Kidney capillary endothelial cell (primary cell): ENCODE results near the gene CCL5.
"Not testable (repeated sequence)": the region's sequence is repeated elsewhere in the genome, so short reads cannot be mapped to it uniquely, and the experiment has no call there.

ENCODE experiments used
- DNase-seq: peaks from one replicate; pipeline ENCODE4 v3.0.0-alpha.2; 2018; ENCODE audit warnings: low spot score

Gene CCL5

DNA sequence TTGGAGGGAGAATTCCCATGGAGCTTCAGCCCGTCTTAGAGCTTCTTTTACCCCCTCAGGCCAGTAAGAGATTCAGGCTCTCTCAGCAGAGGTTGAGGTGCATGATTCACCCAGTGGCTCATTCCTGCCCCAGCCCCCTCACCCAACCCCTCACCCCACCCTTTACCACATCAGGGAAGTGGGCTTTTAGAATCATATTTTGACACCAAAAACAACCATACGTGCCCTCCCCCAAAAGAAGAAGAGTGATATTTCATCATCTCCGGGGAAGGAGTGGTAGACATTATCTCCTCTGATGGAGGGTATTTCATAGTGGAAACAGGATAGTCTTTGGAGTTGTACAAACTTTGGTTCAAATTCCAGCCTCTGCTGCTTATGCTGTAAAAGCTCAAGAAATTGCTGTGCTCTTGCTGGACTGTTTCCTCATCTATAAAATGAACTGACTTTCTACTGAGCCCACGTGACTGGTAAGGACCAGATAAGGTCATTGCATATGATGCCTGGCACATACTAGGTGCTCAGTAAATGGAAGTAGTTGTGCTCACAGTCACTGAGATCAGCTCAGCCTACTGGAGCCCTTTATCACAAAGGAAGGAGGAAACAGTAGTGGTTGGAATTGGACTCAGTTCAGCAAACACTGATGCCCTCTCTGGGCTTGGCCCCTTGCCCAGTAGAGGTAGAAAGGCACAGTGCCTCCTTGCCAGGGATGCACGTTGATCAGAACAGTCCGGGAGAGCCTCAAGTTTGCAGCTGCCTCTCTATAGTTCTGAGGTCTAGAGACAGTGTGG, 18.3 kb upstream of the CCL5 start:
- no peak for DNase-seq

DNA sequence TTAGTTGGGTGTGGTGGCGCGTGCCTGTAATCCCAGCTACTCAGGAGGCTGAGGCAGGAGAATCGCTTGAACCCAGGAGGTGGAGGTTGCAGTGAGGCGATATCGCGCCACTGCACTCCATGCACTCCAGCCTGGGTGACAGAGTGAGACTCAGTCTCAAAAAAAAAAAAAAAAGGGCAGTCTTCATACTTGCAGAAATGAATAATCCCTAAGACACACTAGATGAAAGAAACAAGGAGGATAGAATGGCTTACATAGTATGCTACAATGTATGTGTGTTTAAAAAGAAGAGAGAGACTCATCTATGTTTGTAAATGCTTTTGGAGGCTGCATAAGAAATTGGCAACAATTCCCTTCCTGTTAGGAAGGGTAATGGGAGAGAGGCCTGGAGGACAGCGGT, 17.6 kb upstream of the CCL5 start:
- DNase-seq = not testable (repeated sequence)

DNA sequence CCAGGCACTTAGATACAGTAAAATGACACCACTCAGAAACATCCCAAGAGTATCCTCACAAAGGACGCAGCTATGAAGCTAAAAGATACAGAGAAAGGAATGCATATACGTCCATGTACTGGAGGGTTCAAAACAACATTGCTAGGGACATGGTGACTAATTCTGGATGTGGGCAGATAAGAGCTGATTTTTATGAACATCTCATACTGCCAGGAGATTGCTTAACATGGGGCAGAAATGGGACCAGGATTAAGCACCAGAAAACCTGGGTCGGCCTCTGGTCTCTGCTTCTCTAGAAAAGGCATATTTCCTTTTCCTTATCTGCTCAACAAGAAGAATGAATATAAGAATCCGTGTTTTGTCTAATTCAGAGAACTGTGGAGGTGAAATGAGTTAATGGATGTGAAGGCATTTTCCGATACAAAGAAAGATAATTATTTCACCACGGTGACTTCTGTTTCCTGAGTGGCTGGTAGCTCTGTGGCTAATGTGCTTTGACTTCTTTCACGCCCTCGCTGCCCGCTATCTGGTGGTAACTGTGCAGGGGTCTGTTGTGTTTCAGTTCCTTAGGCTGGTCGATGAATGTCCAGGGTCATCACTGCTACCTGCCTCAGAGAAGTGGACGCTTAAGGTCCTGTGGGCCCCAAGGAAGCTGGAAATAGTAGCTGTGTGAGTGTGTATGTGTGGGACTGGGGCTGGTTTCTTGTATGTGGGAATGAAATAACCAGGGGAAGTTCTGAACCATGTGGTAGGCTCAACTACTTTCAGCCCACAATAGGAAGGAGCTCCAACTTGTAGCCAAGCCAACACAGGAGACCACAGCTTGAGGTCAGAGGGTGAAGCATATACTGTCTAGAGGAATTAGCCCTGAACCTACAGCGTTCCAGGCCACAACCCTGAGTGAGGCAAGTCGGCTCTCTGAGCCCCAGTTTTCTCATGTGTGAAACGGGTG, 15.8 kb upstream of the CCL5 start:
- no peak for DNase-seq

DNA sequence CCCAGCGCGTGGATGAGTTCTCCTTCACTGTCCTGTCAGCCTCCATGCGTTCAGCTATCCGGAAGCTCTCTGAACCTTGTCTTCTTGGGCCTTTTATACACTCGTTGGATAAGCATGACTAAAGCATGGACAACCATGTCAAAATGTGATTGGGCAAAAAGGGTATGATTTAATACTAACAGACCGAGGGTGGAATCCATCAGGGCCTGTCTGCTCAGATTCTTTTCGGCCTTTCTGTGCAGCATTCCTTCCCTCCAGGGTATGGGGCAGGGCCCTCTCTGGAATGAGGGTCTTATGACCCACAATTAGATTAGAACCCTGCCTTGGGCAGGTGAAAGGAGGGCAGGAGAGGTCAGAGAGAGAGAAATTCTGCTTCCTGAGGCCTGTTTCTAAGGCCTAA, 14.0 kb upstream of the CCL5 start:
- no peak for DNase-seq

DNA sequence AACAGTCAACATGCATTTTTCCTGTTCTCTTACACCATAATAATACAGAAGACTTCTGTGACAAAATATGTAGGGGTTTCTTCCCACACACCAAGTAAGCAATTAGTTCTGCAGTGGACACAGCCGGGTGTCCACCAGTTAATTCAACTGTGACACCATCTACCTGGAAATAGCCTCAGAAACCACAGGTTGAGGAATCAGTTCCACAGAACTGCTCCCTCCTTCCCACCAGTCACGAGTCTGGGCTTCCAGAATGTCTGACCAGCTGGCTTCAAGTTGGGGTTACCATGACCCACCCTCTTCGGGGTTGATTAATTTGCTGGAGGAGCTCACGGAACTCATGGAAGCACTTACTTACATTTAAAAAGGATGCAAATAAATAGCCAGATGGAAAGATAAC, 13.6 kb upstream of the CCL5 start:
- no peak for DNase-seq

DNA sequence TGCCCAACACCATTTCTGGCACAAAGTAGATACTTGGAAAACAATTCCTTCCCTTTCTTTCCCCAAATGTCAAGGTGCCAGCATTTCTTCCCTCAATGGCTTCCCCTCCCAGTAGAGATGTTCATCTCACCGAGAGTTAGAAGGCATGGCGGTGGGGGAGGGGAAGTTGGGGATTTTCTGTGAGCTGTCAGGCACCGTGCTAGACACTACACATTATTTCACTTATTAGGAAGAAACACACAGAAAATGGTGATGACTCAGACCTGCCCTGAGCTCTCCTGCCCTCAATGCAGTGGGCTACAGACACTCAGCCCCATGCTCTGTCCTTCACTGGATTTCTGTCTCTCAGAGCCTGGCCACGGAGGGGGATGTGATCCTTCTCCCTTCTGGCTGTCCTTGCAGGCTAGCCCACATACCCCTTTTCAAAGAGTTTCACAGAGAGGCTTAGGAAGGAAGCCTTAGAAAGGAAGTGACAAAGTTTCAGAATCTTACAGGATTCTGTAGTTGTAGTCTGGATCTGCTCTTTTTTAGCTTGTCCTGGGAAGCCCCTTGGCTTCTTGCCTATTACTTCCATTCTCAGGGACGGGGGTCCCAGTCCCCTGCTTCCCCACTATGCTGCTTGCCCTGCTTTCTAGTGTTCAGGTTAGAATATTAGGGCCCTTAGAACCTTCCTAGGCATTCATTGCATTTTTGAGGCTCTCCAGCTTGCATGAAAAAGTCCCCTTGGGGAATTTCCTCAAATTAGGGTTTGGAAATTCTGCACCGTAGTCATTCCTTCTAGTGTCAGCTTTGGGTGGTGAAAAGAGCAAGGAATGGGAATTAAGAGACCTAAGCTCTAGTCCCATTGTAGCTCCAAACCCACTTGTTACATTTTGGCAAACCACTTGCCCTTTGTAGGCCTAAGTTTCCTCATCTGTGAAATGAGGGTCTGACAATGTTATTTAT, 12.2 kb upstream of the CCL5 start:
- no peak for DNase-seq

DNA sequence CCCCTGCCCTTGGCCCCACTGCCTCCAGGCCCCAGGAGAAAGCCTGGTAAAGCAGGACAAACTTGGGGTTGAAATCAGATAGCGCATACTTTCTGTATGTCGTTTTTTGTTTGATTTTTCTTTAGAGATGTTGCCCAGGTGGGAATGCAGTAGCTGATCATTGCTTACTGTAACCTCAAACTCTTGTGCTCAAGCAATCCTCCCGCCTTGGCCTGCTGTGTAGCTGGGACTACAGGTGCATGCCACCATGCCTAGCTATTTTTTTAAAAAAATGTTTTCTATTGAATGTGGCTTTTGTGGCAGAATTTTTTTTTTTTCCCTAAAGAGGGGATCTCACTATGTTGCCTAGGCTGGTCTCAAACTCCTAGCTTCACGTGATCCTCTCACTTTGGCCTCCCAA, 11.1 kb upstream of the CCL5 start:
- DNase-seq = no peak

DNA sequence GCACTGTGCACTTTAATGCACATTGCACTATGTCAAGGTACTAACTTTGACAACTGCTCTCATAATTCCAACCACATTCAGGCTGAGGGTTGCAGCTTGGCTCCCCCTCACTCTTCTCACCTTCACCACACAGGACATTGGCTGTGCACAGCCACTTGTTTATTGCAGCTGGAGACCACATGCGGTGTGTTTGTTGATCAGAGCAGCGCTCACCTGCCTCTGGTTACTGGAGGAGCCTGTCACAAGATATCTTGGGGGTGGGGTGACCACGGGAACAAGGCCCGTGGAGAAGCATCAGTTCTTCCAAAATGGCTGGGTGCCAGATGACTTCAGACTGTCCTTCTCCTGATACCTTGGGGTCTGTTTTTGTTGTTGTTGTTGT, 10.6 kb upstream of the CCL5 start:
- no peak for DNase-seq

DNA sequence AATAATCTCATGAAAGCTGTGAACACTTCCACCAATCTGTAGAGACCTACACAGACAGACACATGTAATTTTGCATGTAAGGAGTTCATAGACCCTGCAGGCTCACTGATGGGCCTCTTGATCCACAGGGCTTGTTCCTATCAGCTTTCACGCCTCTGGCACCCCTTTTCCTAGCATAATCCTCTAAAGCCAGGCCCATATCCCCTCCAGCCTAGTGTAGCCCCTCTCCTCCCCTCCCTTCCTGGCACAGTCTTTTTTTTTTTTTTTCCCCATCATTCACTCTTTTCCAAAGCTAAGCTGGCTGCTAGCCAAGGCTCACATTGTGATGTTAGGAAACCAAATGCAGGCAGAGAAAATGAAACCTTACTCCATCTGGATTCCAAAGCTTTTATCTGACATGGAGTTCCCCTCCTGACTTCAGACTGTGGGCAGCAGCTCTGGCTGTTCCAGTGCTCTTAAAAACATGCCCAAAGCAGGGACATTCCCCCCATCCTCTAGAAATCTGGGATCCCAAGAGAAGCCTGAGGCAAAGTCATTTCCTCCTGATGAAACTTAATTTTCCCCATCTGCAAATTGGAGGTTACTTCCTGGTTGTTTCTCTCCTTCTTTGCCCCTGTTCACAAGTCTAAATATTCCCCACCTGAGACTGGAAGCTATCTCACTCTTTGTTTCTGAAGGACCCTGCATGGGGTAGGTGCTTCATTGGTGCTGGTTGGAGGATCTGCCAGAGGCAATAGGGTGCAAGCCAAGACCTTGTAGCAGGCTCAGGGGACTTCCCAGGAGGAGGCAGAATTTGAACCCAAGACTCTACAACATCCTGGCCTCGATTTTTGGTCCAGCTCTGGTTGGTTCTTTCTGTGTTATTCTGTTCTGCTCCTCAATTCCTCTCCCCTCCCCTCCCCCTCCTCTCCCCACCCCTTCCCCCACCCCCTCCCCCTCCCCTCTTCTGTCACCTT, 9.9 kb upstream of the CCL5 start:
- no peak for DNase-seq

DNA sequence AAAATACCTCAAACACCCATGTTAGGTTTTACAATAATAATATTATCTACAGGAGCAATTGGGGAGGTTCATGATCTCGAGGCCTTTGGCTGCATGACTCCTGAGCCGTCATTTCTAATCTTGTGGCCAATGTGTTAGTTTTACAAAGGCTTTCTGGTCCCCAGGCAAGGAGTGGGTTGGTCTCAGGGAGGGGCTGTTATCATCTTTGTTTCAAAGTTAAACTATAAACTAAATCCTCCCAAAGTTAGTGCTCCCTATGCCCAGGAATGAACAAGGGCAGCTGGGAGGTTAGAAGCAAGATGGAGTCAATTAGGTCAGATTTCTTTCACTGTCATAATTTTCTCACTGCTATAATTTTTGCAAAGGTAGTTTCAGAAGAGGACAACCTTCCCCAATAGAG, 9.1 kb upstream of the CCL5 start:
- DNase-seq = no peak

DNA sequence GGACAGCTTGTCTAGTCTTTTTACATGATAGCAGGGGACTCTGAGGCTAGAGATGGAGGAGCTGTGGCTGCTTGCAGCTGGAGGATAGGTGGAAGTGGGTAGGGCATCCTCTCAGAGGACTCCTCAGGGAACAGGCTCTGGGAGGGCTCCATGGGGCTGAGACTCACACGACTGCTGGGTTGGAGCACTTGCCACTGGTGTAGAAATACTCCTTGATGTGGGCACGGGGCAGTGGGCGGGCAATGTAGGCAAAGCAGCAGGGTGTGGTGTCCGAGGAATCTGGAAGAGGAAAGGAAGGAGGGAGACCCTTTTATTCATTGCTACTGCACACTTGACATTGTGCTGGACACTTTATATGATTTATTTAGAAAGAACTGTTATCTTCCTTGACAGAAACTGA, 1.8 kb downstream of the CCL5 start:
- no peak for DNase-seq

DNA sequence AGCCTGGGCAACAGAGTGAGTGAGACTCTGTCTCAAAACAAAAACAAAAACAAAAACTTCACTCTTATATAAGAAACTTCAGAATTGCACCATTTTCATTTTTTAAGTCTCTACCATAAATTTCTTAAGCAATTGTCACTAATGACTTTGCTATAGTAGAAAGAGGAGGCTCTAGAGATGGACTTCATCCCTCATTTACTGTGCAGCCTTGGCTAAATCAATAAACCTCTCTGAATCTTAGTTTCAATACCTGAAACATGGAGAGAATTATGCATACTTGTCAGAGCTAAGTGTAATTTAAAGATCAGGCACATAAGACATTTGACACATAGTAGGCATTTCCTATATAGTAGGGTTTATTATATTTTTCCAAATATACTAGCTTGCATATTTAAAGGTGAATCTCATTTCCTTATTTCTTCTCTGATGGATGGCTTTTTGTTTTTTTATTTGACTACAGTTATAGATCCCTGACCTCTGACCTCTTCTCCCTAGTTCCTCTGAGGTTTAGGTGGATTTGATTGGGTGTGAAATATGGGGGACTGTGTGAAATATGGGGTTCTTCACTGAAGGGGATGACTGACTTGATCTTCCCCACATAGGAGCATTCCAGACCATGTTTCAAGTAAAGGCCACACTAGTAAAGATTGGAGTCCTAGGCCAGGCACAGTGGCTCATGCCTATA, 2.7 kb downstream of the CCL5 start:
- no peak for DNase-seq

DNA sequence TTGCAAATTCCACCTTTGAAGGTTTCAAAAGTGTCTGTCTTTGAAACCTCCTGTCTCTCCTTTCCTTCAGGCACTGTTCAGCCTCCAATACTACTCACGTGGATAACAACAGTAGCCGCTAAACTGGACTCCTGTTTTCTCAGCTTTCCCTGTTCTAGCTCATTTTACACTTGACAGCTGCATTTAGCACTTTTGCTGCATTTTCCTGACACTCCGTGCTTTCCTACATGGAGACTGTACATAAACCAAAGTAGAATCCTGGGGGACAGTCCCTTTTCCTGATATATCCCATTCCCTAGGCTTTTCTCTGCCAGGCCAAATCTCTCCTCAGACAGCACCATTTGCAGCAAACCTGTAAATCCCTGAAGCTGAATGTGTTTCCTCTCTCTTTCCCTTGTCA, 3.6 kb downstream of the CCL5 start:
- no peak for DNase-seq

DNA sequence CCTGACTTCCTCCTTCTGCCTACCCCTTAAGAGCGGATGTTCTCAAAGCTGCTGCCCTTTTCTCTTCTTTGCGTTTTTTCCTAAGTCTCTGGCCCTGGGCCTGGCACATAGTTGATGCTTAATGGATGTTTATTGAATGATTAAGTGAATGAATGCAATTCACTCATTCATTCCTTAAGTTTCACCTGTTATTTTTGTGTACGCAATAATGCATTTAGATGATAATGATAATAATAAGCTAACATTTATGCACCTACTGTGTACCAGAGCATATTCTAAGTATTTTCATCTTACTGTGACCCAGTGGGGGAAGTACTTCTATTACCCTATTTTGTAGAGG, 4.4 kb downstream of the CCL5 start:
- no peak for DNase-seq

DNA sequence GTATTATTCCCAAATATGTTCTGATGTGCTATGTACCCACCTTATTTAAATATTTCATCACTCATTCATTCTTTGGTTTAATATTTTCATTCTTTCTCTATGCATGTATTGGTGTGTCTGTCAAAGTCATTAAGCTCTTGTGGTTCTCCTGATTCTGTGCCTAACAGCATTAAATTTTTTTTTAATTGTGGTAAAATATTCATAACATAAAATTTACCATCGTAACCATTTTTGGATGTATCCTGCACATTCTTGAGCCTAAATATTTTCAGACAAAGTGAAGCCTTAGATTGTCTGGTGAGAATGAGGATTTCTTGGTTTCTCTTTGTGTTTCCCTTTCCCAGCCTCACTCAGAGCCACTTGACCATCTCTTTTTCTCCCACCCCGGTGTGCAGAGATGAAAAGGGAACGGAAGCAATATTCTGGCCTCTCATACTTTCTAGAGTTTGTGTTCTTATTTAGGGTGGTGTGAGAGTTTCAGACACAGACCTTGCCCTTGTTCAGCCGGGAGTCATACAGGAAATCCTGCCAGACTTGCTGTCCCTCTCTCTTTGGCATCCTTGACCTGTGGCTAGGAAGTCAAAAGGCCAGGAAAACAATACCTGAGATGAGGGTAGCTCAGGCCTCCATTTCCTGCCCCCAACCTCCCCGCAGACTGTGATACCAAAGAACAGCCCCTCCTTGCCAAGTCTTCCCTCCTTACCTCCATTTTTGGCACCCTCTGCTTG, 4.9 kb downstream of the CCL5 start:
- peak; percentile 82 for DNase-seq

DNA sequence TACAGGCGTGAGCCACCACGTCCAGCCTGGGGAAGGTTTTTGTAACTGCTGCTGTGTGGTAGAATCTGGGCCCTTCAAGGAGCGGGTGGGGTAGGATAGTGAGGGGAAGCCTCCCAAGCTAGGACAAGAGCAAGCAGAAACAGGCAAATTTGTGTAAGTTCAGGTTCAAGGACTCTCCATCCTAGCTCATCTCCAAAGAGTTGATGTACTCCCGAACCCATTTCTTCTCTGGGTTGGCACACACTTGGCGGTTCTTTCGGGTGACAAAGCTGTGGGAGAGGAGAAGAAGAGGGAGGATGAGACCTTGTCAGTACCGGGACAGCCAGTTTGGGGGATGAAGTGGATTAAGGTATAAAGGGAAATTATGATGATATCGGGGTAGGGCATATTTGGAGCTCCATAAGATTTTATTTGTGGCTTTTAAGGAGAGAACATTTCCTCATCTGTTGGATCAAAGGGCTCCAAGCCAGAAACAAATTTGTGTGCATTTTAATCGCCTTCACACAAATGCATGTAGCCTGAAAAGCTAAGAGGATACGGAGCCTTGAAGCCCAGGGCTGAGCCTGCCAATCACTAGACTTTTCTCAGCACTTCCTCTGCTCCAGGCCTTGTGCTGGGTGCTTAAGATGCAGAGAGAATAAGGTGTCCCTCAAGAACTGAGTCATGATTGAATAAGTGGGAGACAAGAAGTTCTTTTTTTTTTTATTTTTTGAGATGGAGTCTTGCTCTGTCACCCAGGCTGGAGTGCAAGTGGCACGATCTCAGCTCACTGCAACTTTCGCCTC, 7.8 kb downstream of the CCL5 start:
- DNase-seq = no peak

DNA sequence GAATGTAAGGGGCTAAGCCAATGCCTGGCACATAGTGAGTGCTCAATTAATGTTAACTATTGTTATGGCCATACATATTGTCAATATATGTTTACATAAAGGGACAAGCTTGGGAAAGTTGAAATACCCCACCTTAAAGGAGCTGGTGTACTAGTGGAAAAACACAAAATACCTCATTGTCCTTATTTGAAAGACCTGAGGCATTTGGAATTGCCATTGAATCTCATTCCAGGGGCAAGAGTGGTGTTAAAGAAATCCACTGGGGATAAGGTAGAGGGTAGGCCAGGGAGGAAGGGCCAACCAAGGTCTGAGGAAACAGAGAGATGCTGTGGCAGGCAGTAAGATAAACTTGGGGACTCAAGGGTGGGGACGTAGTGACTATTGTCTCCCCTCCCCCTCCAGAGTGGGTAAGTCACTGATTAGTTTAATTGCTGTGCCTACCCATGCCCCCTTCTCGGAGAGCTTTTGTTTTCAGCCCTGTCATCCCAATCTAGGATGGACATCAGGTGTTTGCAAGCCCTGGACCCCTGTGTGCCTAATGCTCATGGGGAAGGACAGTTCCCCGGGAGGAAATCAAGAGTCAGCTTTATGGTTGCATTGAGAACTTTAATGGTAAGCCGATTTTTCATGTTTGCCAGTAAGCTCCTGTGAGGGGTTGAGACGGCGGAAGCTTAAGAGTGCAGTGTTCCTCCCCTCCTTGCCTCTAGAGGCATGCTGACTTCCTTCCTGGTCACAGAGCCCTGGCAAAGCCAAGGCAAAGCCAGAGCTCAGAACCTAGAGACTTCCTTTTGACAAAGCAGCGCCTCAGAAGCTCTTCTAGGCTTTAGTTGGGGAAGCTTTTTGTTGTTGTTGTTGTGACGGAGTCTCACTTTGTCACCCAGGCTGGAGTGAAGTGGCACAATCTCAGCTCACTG, 9.0 kb downstream of the CCL5 start:
- DNase-seq = peak; percentile 74

DNA sequence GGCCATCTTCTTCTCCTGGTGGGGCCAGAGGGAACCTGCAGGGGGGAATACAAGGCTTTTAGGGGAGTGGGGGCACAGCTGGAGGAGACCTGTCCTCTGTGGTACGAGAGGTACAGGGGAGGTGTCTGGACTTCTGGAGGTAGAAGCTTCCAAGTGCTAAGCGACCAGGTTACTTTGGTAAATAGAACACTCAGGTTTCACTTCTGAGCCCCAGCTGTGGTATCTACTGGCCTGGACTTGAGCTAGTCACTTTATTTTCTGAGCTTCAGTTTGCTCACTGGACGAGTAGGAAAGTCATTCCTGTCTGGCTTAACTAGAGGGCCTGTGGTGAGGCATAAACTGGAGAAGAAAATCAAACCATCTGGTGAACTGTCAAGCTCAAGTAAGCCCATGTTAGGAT, 11.4 kb downstream of the CCL5 start, which contains the start of gene HEATR9:
Gene HEATR9, minus strand, starts transcription at position 155 of the 400 bp plus-strand sequence. Its CDS starts 149 bp downstream, at position 6.
- DNase-seq = no peak
